IMR-90 (cell line): Measurements from ENCODE around the gene GOLGA3. TPM values are rescaled to one million over a fixed set of nuclear protein-coding genes. Genes with fewer than 3 reads are reported as not detected.

Experiments
- ATAC-seq: fragments of 200-7000 bp; cut with Tn5 transposase; 2 replicates; pipeline ENCODE4 v1.9.1; 2020; ENCODE audit warnings: low read depth, mild to moderate bottlenecking, moderate library complexity
- BruUV-seq: library from RNA; stranded (reverse); fragments of 400-500 nt; replicated peaks from 2 replicates; lab custom pipeline; 2021; lab: Mats Ljungman, UMichigan
- CTCF ChIA-PET: fragments of 300-600 bp; formaldehyde crosslinking; extraction: SDS; loops from one replicate; lab custom pipeline; 2021; ENCODE audit warnings: antibody characterized with exemption; lab: Yijun Ruan, JAX
- POLR2A ChIA-PET: fragments of 300-600 bp; sonication (Branson Sonifier 250); formaldehyde crosslinking; loops from one replicate; lab custom pipeline; 2022; ENCODE audit warnings: antibody characterized with exemption; ENCODE audit not compliant: unreplicated experiment; lab: Charles Lee
- DNase-seq: peaks from one replicate; pipeline ENCODE4 v3.0.0; 2013
- H2AFZ ChIP-seq: replicated peaks from 2 replicates; pipeline ENCODE3; 2013; ENCODE audit warnings: low read length, mild to moderate bottlenecking; ENCODE audit not compliant: poor library complexity
- H2AK5ac ChIP-seq: 2 replicates; pipeline ENCODE4 v1.6.1; 2013; ENCODE audit warnings: low read depth, low read length, inconsistent platforms
- H2AK9ac ChIP-seq: replicated peaks from 2 replicates; pipeline ENCODE3; 2013; ENCODE audit warnings: mild to moderate bottlenecking, low read depth, low read length, moderate library complexity; ENCODE audit not compliant: poor library complexity
- H2BK120ac ChIP-seq: 2 replicates; pipeline ENCODE4 v1.6.1; 2013; ENCODE audit warnings: low read depth, low read length, inconsistent platforms
- H2BK15ac ChIP-seq: 3 replicates; pipeline ENCODE4 v1.6.1; 2013; ENCODE audit warnings: low read depth, low read length, inconsistent platforms
- H2BK20ac ChIP-seq: 2 replicates; pipeline ENCODE4 v1.6.1; 2013; ENCODE audit warnings: low read depth, mild to moderate bottlenecking, inconsistent platforms, low read length, moderate library complexity
- H2BK5ac ChIP-seq: 2 replicates; pipeline ENCODE4 v1.6.1; 2013; ENCODE audit warnings: mild to moderate bottlenecking, low read depth, low read length, inconsistent platforms; ENCODE audit not compliant: poor library complexity, severe bottlenecking
- H3K14ac ChIP-seq: replicated peaks from 2 replicates; pipeline ENCODE4 v1.6.1; 2013; ENCODE audit warnings: low read depth, low read length, inconsistent platforms
- H3K18ac ChIP-seq: 2 replicates; pipeline ENCODE4 v1.6.1; 2013; ENCODE audit warnings: low read depth, low read length, control low read depth
- H3K23ac ChIP-seq: 2 replicates; pipeline ENCODE4 v1.6.1; 2013; ENCODE audit warnings: low read depth, low read length, inconsistent platforms
- H3K27ac ChIP-seq: 2 replicates; pipeline ENCODE4 v1.5.1; 2013; ENCODE audit warnings: mild to moderate bottlenecking, control low read depth, low read length; ENCODE audit not compliant: insufficient read depth
- H3K27me3 ChIP-seq: 2 replicates; pipeline ENCODE4 v1.6.1; 2013; ENCODE audit warnings: low read length; ENCODE audit not compliant: control insufficient read depth, insufficient read depth
- H3K36me3 ChIP-seq: 2 replicates; pipeline ENCODE4 v1.6.1; 2013; ENCODE audit warnings: low read length, mixed read lengths; ENCODE audit not compliant: control insufficient read depth, insufficient read depth
- H3K4ac ChIP-seq: 2 replicates; pipeline ENCODE4 v1.6.1; 2013; ENCODE audit warnings: low read depth, low read length, inconsistent platforms
- H3K4me1 ChIP-seq: 2 replicates; pipeline ENCODE4 v1.6.1; 2013; ENCODE audit warnings: low read length, mixed read lengths; ENCODE audit not compliant: control insufficient read depth, insufficient read depth
- H3K4me2 ChIP-seq: 2 replicates; pipeline ENCODE4 v1.6.1; 2013; ENCODE audit warnings: low read depth, mild to moderate bottlenecking, control low read depth, low read length, moderate library complexity
- H3K4me3 ChIP-seq: 2 replicates; pipeline ENCODE4 v1.5.1; 2013; ENCODE audit warnings: low read depth, mild to moderate bottlenecking, control low read depth, low read length, moderate library complexity; ENCODE audit not compliant: insufficient read depth
- H3K56ac ChIP-seq: 2 replicates; pipeline ENCODE4 v1.6.1; 2013; ENCODE audit warnings: low read length, inconsistent platforms; ENCODE audit not compliant: insufficient read depth; ENCODE audit errors: extremely low read depth
- H3K79me1 ChIP-seq, 2 experiments: 2 replicates each; pipeline ENCODE4 v1.6.1; 2013; ENCODE audit warnings: low read length in 2 of 2, inconsistent platforms in 1 of 2, low read depth in 1 of 2
- H3K9ac ChIP-seq: 2 replicates; pipeline ENCODE4 v1.6.1; 2013; ENCODE audit warnings: low read depth, low read length, control low read depth
- H3K9me1 ChIP-seq: 2 replicates; pipeline ENCODE4 v1.6.1; 2013; ENCODE audit warnings: low read length, inconsistent platforms; ENCODE audit not compliant: insufficient read depth
- H3K9me3 ChIP-seq: 2 replicates; pipeline ENCODE4 v1.6.1; 2013; ENCODE audit warnings: low read length; ENCODE audit not compliant: control insufficient read depth, insufficient read depth
- H4K20me1 ChIP-seq: 2 replicates; pipeline ENCODE4 v1.6.1; 2013; ENCODE audit warnings: low read length, inconsistent platforms; ENCODE audit not compliant: insufficient read depth
- H4K5ac ChIP-seq: 2 replicates; pipeline ENCODE4 v1.6.1; 2013; ENCODE audit warnings: mild to moderate bottlenecking, low read depth, low read length, control low read depth
- H4K8ac ChIP-seq, 2 experiments: 2 replicates each; pipeline ENCODE4 v1.6.1; 2013; ENCODE audit warnings: low read depth in 2 of 2, low read length in 2 of 2, control low read depth in 1 of 2, inconsistent platforms in 1 of 2
- H4K91ac ChIP-seq: 2 replicates; pipeline ENCODE4 v1.6.1; 2013; ENCODE audit warnings: low read depth, low read length, inconsistent platforms; ENCODE audit not compliant: insufficient read depth
- CHD1 ChIP-seq: IDR thresholded peaks from 2 replicates; pipeline ENCODE4 v1.6.1; 2012; ENCODE audit warnings: low read depth, low read length, improper control_type of control experiment
- ELK1 ChIP-seq: fragments of 150-350 bp; IDR thresholded peaks from 2 replicates; pipeline ENCODE4 v1.6.1; 2016; ENCODE audit warnings: low read depth, mild to moderate bottlenecking, low read length, moderate library complexity, borderline replicate concordance
- FOS ChIP-seq: fragments of 150-350 bp; IDR thresholded peaks from 2 replicates; pipeline ENCODE4 v1.6.1; 2016; ENCODE audit warnings: low read depth, low read length
- MAFK ChIP-seq: IDR thresholded peaks from 2 replicates; pipeline ENCODE4 v1.6.1; 2012; ENCODE audit warnings: low read depth, low read length, improper control_type of control experiment
- MAZ ChIP-seq: IDR thresholded peaks from 2 replicates; pipeline ENCODE4 v1.6.1; 2012; ENCODE audit warnings: low read depth, mild to moderate bottlenecking, low read length, improper control_type of control experiment, moderate library complexity, borderline replicate concordance
- MXI1 ChIP-seq: IDR thresholded peaks from 2 replicates; pipeline ENCODE4 v1.6.1; 2012; ENCODE audit warnings: low read depth, mild to moderate bottlenecking, low read length, moderate library complexity, borderline replicate concordance
- NFE2L2 ChIP-seq: fragments of 150-350 bp; IDR thresholded peaks from 2 replicates; pipeline ENCODE4 v1.6.1; 2016; ENCODE audit warnings: low read depth, mild to moderate bottlenecking, low read length
- POLR2A ChIP-seq: IDR thresholded peaks from 2 replicates; pipeline ENCODE4 v1.6.1; 2012; ENCODE audit warnings: mild to moderate bottlenecking, low read depth, low read length
- RAD21 ChIP-seq: IDR thresholded peaks from 2 replicates; pipeline ENCODE4 v1.6.1; 2012; ENCODE audit warnings: low read length, improper control_type of control experiment
- RCOR1 ChIP-seq: IDR thresholded peaks from 2 replicates; pipeline ENCODE4 v1.6.1; 2012; ENCODE audit warnings: mild to moderate bottlenecking, low read length, improper control_type of control experiment; ENCODE audit not compliant: insufficient replicate concordance
- SMC3 ChIP-seq: fragments of 150-350 bp; IDR thresholded peaks from 2 replicates; pipeline ENCODE4 v1.6.1; 2016; ENCODE audit warnings: low read depth, mild to moderate bottlenecking, antibody characterized with exemption, low read length, moderate library complexity
- USF2 ChIP-seq: fragments of 150-350 bp; IDR thresholded peaks from 2 replicates; pipeline ENCODE4 v1.6.1; 2017; ENCODE audit warnings: mild to moderate bottlenecking, antibody characterized with exemption, low read length, low read depth
- WGBS, 2 experiments: methylation state at CpG; one replicate each; pipeline versions ENCODE4 v1.1.5 to v1.1.7; 2013; ENCODE audit warnings: missing lambda C conversion rate in 2 of 2; ENCODE audit not compliant: insufficient read length in 1 of 2; ENCODE audit errors: extremely low coverage in 2 of 2; 5-methylcytosine and 5-hydroxymethylcytosine counted together
- dilution Hi-C: fragments of 300-500 bp; cut with HindIII; formaldehyde crosslinking; loops from one replicate; pipeline ENCODE4 v1.14.3; 2018; ENCODE audit warnings: low sequenced_read_pairs; ENCODE audit not compliant: unreplicated experiment
- in situ Hi-C: fragments of 300-500 bp; cut with MboI; formaldehyde crosslinking; loops from 3 replicates; pipeline ENCODE4 v1.14.3; 2019; ENCODE audit warnings: low sequenced_read_pairs, inconsistent platforms, mixed read lengths
- intact Hi-C: fragments of 100-400 bp; cut with micrococcal nuclease; formaldehyde crosslinking; loops from 2 replicates; pipeline ENCODE4 v1.10.0; 2022
- polyA plus RNA-seq, 3 experiments: library from polyadenylated mRNA; depleted of rRNA; stranded (reverse); fragments of >200 nt; gene quantifications; 2 replicates each; pipeline ENCODE4 v1.2.3, GENCODE V29; 2012; ENCODE audit warnings: low replicate concordance in 1 of 3
- total RNA-seq: library from RNA; depleted of rRNA; stranded (reverse); fragments of >200 nt; gene quantifications from 2 replicates; pipeline ENCODE4 v1.2.3, GENCODE V29; 2012
- TF ChIP-seq, protein P1 (sequence below): conservative IDR thresholded peaks from 2 replicates; pipeline ENCODE4 v1.5.1; 2012; ENCODE audit warnings: mild to moderate bottlenecking, low read depth, low read length, improper control_type of control experiment

Gene GOLGA3
- total and polyA plus RNA-seq, 2 of the 4 experiments (the other 2 are of a cell fraction) = 39.6 to 99.8 TPM

DNA sequence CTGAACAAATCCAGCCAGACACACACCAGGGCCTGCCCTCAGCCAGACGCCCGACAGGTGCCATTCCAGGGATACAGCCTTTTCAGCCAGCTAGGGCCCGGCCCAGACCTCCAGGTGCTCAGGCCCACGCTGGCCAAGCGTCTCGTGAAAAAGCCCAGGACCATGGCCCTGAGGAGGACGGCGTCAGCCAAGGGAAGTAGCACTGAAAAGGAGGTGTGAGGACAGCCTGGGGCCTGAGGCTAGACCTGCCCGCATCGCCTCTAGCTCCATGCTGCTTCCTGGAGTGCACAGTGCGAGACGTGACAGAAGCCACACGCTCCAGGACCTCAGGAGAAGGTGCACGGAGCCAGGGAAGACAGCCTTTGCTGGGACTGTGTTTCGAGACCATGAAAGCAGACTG, 29.8 kb downstream of the GOLGA3 start:
- TF ChIP-seq POLR2A (no peak), RAD21 (no peak), ELK1 (no peak), RCOR1 (no peak), USF2 (no peak), MAZ (no peak), SMC3 (no peak), CHD1 (no peak), MAFK (no peak), FOS (no peak), MXI1 (no peak), NFE2L2 (no peak)
- TF ChIP-seq, protein P1, sequence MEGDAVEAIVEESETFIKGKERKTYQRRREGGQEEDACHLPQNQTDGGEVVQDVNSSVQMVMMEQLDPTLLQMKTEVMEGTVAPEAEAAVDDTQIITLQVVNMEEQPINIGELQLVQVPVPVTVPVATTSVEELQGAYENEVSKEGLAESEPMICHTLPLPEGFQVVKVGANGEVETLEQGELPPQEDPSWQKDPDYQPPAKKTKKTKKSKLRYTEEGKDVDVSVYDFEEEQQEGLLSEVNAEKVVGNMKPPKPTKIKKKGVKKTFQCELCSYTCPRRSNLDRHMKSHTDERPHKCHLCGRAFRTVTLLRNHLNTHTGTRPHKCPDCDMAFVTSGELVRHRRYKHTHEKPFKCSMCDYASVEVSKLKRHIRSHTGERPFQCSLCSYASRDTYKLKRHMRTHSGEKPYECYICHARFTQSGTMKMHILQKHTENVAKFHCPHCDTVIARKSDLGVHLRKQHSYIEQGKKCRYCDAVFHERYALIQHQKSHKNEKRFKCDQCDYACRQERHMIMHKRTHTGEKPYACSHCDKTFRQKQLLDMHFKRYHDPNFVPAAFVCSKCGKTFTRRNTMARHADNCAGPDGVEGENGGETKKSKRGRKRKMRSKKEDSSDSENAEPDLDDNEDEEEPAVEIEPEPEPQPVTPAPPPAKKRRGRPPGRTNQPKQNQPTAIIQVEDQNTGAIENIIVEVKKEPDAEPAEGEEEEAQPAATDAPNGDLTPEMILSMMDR = no peak
- Histone ChIP-seq H3K27ac (no peak overlapping the region), H2AFZ (peak overlapping the region; percentile 2), H3K23ac (no peak overlapping the region), H2BK120ac (no peak overlapping the region), H3K9ac (no peak overlapping the region), H3K36me3 (peaks cover 79% of the 10 kb centered on the region), H2BK20ac (no peak overlapping the region), H3K9me1 (no peaks in the 10 kb centered on the region), H2AK9ac (no peak overlapping the region), H4K20me1 (peaks cover 51% of the 10 kb centered on the region), H4K91ac (no peak overlapping the region), H3K4ac (no peak overlapping the region), H3K56ac (no peak overlapping the region), H2AK5ac (no peak overlapping the region), H3K4me2 (no peak overlapping the region), H4K8ac (no peak overlapping the region), H3K27me3 (no peaks in the 10 kb centered on the region), H3K18ac (no peak overlapping the region), H3K14ac (no peak overlapping the region), H3K9me3 (no peaks in the 10 kb centered on the region), H4K5ac (no peak overlapping the region), H3K79me1 (peaks cover 17 to 61% of the 10 kb centered on the region in 2 experiments), H2BK5ac (no peak overlapping the region), H2BK15ac (no peak overlapping the region), H3K4me3 (no peak overlapping the region), H3K4me1 (no peaks in the 10 kb centered on the region)
- no peak for ATAC-seq
- POLR2A ChIA-PET = no interaction called here
- BruUV-seq = no TSS peak
- DNase-seq = no peak
- in situ Hi-C loops = no loop called here
- WGBS, 2 experiments = 97% methylated on average over 9 of the region's 15 CpGs; no CpG with 5 or more reads in 1 of the 2 experiments
- CTCF ChIA-PET = no interaction called here
- intact Hi-C loops = no loop called here
- dilution Hi-C loops = no loop called here
